Glomerular endothelial cell (primary cell): ENCODE results near the gene MGA. TPM values are rescaled to one million over a fixed set of nuclear protein-coding genes. Genes with fewer than 3 reads are reported as not detected.

Experiments
- DNase-seq: peaks from one replicate; pipeline ENCODE4 v3.0.0-alpha.2; 2011; ENCODE audit warnings: low read depth, low spot score; ENCODE audit errors: extremely low read depth
- total RNA-seq: library from RNA; depleted of rRNA; stranded (reverse); fragments of >200 nt; gene quantifications from 2 replicates; pipeline ENCODE4 v1.2.3, GENCODE V29; 2015

The MGA gene
- total RNA-seq, 1 donor from 2014 or later, result 50.7 TPM

- no peak for DNase-seq
Observed at GRCh38 chr15:41656188-41656587, 4.0 kb upstream of the MGA start.

GRCh38 chr15:41658689-41659088 is 1.5 kb upstream of the MGA start:
- DNase-seq, result no peak

GRCh38 chr15:41659190-41659589 is 1.0 kb upstream of the MGA start:
- no peak for DNase-seq

- no peak for DNase-seq
Observed at GRCh38 chr15:41659855-41660234, 360 bp upstream of the MGA start.

- DNase-seq, result no peak
Observed at GRCh38 chr15:41661078-41661517, 893 bp downstream of the MGA start.

GRCh38 chr15:41661518-41662225 is 1.5 kb downstream of the MGA start:
- DNase-seq, result no peak

GRCh38 chr15:41666353-41666920 is 6.2 kb downstream of the MGA start:
- DNase-seq, result no peak

- DNase-seq, result no peak
Observed at GRCh38 chr15:41669701-41670100, 9.5 kb downstream of the MGA start.

GRCh38 chr15:41671656-41672648 is 11.7 kb downstream of the MGA start:
- DNase-seq, result no peak

GRCh38 chr15:41675337-41675736 is 15.1 kb downstream of the MGA start:
- no peak for DNase-seq

- no peak for DNase-seq
Observed at GRCh38 chr15:41678742-41679141, 18.5 kb downstream of the MGA start.

GRCh38 chr15:41683955-41684354 is 23.8 kb downstream of the MGA start:
- no peak for DNase-seq

- DNase-seq, result no peak
Observed at GRCh38 chr15:41688671-41689070, 28.5 kb downstream of the MGA start.

- no peak for DNase-seq
Observed at GRCh38 chr15:41689083-41689482, 28.9 kb downstream of the MGA start.

GRCh38 chr15:41689834-41690233 is 29.6 kb downstream of the MGA start:
- no peak for DNase-seq

- DNase-seq, result no peak
Observed at GRCh38 chr15:41690636-41691035, 30.4 kb downstream of the MGA start.

- DNase-seq, result no peak
Observed at GRCh38 chr15:41691471-41691870, 31.3 kb downstream of the MGA start.

GRCh38 chr15:41692049-41692448 is 31.8 kb downstream of the MGA start:
- no peak for DNase-seq

- DNase-seq, result no peak
Observed at GRCh38 chr15:41693757-41694156, 33.6 kb downstream of the MGA start.

GRCh38 chr15:41695750-41696436 is 35.7 kb downstream of the MGA start:
- no peak for DNase-seq

GRCh38 chr15:41698779-41699178 is 38.6 kb downstream of the MGA start:
- no peak for DNase-seq
